HCT116 (cell line): Measurements from ENCODE around the gene HIVEP1.

Source experiments
- EGR1 ChIP-seq: IDR thresholded peaks from 2 replicates; pipeline ENCODE4 v1.6.1; 2012; ENCODE audit warnings: low read depth
- EZH2phosphoT487 ChIP-seq: fragments of 200-600 bp; IDR thresholded peaks from 2 replicates; pipeline ENCODE4 v1.6.1; 2018; ENCODE audit warnings: antibody characterized with exemption, borderline replicate concordance
- POLR2AphosphoS5 ChIP-seq: IDR thresholded peaks from 2 replicates; pipeline ENCODE4 v1.6.1; 2011; ENCODE audit warnings: mild to moderate bottlenecking, low read depth, low read length, moderate library complexity
- SIN3A ChIP-seq: IDR thresholded peaks from 2 replicates; pipeline ENCODE4 v1.6.1; 2012; ENCODE audit warnings: low read depth
- YY1 ChIP-seq: IDR thresholded peaks from 2 replicates; pipeline ENCODE4 v1.6.1; 2011; ENCODE audit warnings: low read length, low read depth, moderate library complexity, mild to moderate bottlenecking; ENCODE audit not compliant: insufficient replicate concordance; ENCODE audit errors: extremely low read depth
- TF ChIP-seq, protein P1 (sequence below): IDR thresholded peaks from 2 replicates; pipeline ENCODE4 v1.6.1; 2012

DNA sequence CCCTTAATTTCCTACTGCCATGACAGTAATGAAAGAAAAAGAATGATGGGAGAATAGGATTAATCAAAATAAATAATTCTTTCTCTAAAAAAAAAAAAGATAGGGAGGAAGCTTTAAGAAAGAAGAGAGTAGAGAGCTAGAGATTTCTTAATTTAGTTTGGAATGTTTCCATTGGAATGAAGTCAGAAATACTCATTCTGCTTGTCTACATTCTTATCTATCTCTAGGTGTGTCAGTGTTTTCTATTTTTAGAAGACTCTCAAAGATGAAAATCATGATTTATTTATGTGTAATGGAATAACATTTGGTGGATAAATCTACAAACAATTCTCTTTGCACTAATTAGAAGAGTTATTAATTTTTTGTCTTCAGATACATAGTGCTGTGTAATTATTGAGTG is 38.0 kb upstream of the HIVEP1 start:
- TF ChIP-seq EGR1 = no peak
- TF ChIP-seq, protein P1, sequence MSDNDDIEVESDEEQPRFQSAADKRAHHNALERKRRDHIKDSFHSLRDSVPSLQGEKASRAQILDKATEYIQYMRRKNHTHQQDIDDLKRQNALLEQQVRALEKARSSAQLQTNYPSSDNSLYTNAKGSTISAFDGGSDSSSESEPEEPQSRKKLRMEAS = no peak
- no peak for TF ChIP-seq POLR2AphosphoS5
- no peak for TF ChIP-seq YY1
- TF ChIP-seq SIN3A = no peak
- TF ChIP-seq EZH2phosphoT487 = no peak
